NCI-H774 (cell line): ENCODE results near the gene SRMS.

ENCODE experiments used
- DNase-seq: peaks from one replicate; lab custom pipeline; 2025; lab: John Stamatoyannopoulos, UW

SRMS gene

GRCh38 chr20:63538204-63539091 lies 9.1 kb downstream of the SRMS start:
- peak; percentile 64 for DNase-seq

DNA sequence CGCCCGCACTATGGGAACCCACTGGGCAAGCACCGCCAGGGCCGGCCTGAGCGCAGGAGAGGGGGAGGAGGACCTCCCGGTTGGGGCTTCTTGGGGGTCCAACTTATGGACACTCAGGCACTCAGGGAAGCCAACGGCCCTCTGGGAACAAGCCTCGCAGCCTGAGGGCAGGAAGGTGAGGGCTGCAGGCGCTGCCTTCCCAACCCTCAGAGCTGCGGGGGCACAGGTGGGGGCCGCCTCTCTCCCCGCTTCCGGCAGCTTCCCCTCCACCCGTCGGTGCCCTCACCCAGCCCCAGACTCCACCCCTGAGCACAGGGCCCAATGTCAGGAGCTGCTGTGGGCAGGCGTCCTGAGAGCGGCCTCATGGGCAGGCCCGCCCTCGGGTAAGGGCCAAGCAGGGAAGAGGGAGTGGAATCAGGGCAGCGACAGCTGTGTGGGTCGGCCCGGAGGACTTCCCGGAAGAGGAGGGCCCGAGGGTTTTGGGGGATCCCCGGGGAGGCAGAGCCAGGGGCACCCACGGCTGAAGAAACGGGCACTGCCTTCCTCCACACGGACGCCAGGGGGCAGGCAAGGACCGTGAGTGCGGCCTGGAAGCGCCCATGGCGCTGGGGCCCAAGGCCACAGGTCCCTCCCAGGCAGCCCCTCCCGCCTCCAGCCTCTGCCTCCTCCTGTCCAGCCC lies 9.9 kb downstream of the SRMS start:
- peak; percentile 97 for DNase-seq

- no peak for DNase-seq
Observed at GRCh38 chr20:63536997-63537524, 10.5 kb downstream of the SRMS start, which contains the start of gene PTK6. Gene PTK6 (minus strand): TSS chr20:63537376. CDS start chr20:63537314, 62 bp downstream.

DNA sequence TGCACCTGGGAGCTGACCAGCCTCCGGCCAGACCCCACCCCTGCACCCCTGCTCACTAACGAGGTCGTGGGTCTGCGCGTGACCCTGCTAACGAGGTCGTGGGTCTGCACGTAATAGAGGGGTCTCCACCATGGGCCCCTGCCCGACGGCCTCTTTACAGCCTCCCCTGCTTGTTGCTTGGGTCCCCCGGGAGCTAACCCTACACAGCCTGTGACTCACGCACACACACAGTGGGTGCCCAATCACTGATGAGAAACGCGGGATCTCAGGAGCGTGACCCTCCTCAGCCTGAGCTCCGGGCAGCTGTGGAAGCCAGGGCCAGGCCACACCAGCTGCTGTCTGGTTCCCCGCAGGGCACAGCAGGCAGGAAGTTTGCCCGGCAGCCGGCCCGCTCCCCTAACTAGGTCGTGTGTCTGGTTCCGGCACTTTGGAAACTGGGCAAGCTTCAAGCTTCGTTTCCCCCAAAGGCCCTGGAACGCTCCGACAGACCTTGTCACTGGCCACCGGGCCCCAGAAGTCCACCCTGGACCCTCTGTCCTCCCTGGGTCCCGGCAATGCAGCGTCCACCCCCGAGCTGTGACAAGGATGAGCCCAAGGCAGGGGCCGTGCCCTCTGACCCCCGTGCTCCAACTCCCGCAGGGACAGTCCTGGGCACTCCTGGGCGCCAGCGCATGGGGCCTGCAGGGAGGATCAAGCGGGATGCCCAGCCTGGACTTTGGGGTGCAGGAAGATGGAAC lies 11.1 kb downstream of the SRMS start:
- peak; percentile 44 for DNase-seq

DNA sequence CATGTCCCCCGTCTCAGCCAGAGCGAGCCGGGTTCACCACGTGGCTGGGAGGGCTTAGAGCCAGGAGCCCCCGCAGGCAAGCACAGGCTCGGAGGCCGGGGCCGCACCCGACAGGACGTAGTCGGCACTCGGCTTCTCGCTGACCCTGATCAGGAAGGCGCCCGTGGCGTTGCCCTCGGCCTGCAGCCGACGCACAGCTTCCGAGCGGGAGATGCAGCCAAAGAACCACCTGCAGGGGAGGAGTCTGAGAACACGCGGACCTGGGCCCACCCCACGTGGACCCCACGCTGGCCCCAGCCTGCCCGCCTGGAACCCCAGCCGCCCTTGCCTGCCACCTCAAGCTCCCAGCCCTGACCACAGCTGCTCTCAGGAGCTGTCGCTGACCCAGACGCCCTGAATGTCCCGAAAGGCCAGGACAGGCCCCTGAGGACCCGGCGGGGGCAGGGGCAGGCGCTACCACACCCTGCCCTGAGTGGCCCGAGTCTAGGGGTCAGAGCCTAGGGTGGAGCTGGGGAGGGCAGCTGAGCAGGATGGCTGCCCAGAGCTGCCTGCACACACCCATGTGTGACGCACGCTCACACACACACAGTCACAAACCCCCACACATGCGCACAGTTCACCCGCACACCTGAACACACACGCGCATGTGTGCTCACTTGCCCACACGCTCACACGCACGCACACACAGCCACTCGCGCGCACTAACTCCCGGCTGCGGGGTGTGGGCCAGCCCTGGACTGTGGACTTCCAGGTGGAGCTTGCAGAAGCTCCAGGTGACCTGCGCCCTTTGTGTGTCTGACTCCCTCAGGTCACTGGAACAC lies 12.5 kb downstream of the SRMS start:
- no peak for DNase-seq

GRCh38 chr20:63534427-63534830 lies 13.1 kb downstream of the SRMS start:
- no peak for DNase-seq

DNA sequence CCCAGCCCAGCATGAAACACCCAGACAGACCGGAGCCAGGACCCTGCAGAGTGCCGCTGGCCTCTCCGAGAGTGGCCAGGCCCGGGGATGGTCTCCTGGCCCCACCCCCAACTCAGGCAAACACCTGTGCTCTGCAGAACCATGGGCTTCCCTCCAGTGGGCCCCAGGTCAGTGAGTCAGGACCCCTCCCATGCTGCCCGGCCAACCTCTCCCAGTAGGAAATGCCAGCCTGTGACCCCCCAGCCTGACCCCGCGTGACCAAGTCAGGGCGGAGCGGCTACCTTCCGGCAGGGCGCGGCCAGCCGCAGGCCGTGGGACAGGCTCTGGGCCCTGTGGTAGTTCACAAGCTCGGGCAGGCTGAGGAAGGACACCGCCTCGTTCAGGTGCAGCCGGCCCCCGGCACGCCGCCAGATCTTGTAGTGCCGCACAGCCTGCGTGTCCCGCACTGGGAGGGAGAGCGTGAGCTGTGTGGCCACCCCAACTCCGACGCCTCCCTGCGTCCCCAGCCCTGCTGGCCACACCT lies 13.6 kb downstream of the SRMS start:
- no peak for DNase-seq

DNA sequence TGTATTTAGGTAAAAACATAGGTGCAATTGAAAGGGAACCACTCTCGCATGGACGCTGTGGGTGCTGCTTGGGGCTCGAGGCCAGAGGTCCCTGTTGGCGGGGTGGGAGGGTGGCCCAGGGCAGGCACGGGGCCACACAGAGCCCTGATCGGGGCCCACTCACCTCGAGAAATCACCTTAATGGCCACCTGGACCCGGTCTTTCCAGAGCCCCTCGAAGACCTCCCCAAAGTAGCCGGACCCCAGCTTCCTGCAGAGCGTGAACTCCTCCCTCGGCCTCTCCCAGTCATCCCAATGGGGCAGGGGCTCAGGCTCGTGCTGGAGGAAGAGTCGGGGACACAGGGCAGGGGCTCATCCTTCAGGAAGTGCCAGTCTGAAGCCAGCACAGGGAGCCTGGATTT lies 14.2 kb downstream of the SRMS start:
- no peak for DNase-seq

DNA sequence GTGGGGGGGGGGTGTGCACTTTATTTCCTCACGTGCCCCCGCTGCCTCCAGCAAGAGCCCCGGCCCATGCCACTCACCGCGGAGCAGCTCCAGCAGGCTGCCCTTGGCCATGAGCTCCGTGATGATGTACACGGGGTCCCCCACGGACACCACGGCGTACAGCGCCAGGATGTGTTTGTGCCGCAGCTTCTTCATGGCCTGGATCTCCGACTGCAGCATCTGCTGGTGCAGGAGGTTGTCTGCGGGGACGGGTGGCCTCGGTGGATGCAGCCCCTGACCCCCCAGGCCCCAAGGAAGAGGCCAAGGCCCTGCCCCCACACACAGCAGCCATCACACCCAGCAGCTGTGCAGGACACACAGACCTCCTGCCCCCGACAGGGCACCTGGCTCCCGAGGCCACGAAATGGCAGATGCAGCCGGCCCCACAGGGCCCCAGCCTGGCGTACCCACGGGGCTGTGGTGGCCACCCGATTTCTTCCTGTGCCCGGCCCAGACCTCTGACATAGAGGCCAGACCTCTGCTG lies 15.0 kb downstream of the SRMS start:
- no peak for DNase-seq

DNA sequence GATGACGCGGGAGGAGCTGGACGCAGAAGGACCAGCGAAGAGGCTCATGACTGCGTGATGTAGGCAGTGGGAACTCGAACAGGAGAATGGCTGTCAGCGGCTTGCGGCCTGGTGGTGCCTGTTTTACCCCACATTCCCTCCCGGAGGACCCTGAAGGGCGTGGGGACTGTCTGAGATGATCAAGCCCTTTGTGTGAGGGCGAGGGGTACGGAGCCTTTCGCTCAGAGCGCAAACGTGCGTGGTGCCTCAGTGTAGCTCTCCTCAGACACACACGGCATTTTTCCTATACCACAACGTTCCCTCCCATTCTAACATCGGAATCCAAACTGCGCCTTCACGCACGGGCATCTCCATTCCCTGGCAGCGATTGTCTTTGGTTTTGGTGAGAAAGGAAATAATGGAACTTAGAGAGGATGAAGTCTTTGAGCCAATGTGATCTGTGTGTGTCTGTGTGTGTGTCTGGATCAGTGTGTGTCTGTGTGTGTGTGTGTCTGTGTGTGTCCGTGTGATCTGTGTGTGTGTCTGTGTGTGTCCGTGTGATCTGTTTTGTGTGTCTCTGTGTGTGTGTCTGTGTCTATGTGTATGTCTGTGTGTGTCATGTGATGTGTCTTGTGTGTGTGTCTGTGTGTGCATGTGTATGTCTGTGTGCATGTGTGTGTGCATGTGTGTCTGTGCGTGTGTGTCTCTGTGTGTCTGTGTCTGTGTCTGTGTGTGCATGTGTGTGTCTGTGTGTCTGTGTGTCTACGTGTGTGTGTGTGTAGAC lies 15.7 kb downstream of the SRMS start:
- no peak for DNase-seq

DNA sequence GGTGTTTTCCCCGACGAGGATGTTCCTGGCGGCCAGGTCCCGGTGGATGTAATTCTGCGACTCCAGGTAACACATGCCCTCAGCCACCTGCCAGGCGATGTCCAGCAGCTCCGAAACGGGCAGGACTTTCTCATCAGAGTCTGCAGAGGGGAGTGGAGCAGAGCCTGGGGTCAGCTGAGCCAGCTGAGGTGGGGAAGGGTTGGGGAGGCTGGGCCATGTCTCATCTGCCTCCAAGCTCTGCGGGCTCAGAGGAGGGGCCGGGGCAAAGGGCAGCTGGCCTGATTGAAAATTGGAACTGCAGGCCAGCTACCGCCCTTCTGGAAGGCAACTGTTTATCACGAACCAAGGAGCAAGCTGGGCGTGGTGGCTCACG lies 16.8 kb downstream of the SRMS start:
- no peak for DNase-seq

GRCh38 chr20:63529861-63530787 lies 17.4 kb downstream of the SRMS start:
- no peak for DNase-seq

- no peak for DNase-seq
Observed at GRCh38 chr20:63529180-63529860, 18.2 kb downstream of the SRMS start.

GRCh38 chr20:63527184-63527583 lies 20.4 kb downstream of the SRMS start:
- no peak for DNase-seq

GRCh38 chr20:63525971-63526370 lies 21.6 kb downstream of the SRMS start:
- no peak for DNase-seq

- DNase-seq: no peak
Observed at GRCh38 chr20:63525185-63525584, 22.4 kb downstream of the SRMS start.

- no peak for DNase-seq
Observed at GRCh38 chr20:63522981-63523611, 24.5 kb downstream of the SRMS start.
